Right lobe of liver (tissue), 6 donors: ENCODE results near the gene SPP2. TPM values are rescaled to one million over a fixed set of nuclear protein-coding genes. Genes with fewer than 3 reads are reported as not detected.

ENCODE experiments used
- ATAC-seq, 4 donors: fragments of 200-7000 bp; cut with Tn5 transposase; one replicate each; pipeline ENCODE4 v1.9.1; 2020; ENCODE audit warnings: mild to moderate bottlenecking in 4 of 4, moderate library complexity in 4 of 4
- DNase-seq, 3 donors: peaks; one replicate each; pipeline ENCODE4 v3.0.0-alpha.2; 2020
- H3K27ac ChIP-seq, 3 donors: fragments of 200-600 bp; one replicate each; pipeline ENCODE4 v1.8.0; 2022
- H3K27me3 ChIP-seq, 2 donors: fragments of 200-600 bp; one replicate each; pipeline ENCODE4 v1.8.0; 2022
- H3K36me3 ChIP-seq, 4 donors: fragments of 200-600 bp; sonication (generic) in 1 of 4; one replicate each; pipeline versions ENCODE4 v1.5.1 to v1.8.0; 2017 to 2022; ENCODE audit warnings: control low read depth in 1 of 4
- H3K4me1 ChIP-seq, 4 donors: fragments of 200-600 bp; sonication (generic) in 1 of 4; one replicate each; pipeline versions ENCODE4 v1.5.1 to v1.8.0; 2017 to 2022; ENCODE audit warnings: control low read depth in 1 of 4
- H3K4me3 ChIP-seq, 3 donors: fragments of 200-600 bp; one replicate each; pipeline ENCODE4 v1.8.0; 2022
- H3K9me3 ChIP-seq, 4 donors: fragments of 200-600 bp; sonication (generic) in 1 of 4; one replicate each; pipeline versions ENCODE4 v1.5.1 to v1.8.0; 2017 to 2022; ENCODE audit warnings: control low read depth in 1 of 4
- CTCF ChIP-seq, 4 donors: fragments of 200-600 bp in 3 of 4; fragments of 450-650 bp in 1 of 4; IDR thresholded peaks; one replicate each; pipeline versions ENCODE4 v1.5.1 to v1.8.0; 2016 to 2022; ENCODE audit warnings: antibody characterized with exemption in 4 of 4, mild to moderate bottlenecking in 2 of 4
- POLR2A ChIP-seq: fragments of 450-650 bp; IDR thresholded peaks from one replicate; pipeline ENCODE4 v1.6.1; 2017; ENCODE audit warnings: antibody characterized with exemption, mild to moderate bottlenecking
- WGBS: methylation state at CpG from one replicate; pipeline ENCODE4 v1.1.6; 2018; ENCODE audit warnings: low coverage, low lambda C conversion rate; ENCODE audit not compliant: insufficient coverage; ENCODE audit errors: missing lambda C conversion rate; 5-methylcytosine and 5-hydroxymethylcytosine counted together
- intact Hi-C, 2 donors: fragments of 100-400 bp; cut with DNase I; formaldehyde crosslinking; loops; one replicate each; pipeline versions ENCODE4 v1.11.2 to v1.14.1; 2022
- total RNA-seq, 6 experiments: library from RNA; depleted of rRNA in 2 of 6; stranded (reverse); fragments of >200 nt in 2 of 6; fragmentation: NEBNext Ultra II Directional in 3 of 6; extraction: Animal tissue kit (Norgen Biotek cat#: 25700) in 3 of 6; gene quantifications; one replicate each; pipeline versions ENCODE4 v1.1.0 to v1.2.4, GENCODE V29; 2016 to 2023
- donor health status: DM: no; HTN: yes; CAD: no.
- donor health status: DM: no; HTN: no; CAD: no.
- donor health status: DM: no; HTN: no; CAD: no.
- donor health status: DM: no; HTN: yes; CAD: no.
- donor health status: DM: no; HTN: yes; CAD: no.

Gene SPP2
- total RNA-seq, 6 experiments from 2014 or later = 31.9 to 177 (median 70.2) TPM

- TF ChIP-seq POLR2A (no peak), CTCF (IDR thresholded peaks at IDR 0.05) (peak in 1 of 4 donors; percentile 10)
- no peaks in the 10 kb centered on the region for H3K36me3 ChIP-seq
- no peaks in the 10 kb centered on the region for H3K9me3 ChIP-seq
- intact Hi-C loops = no loop called here
- H3K27me3 ChIP-seq = no peaks in the 10 kb centered on the region
- peak in 3 of 4 donors; percentile 40 to 59 (median 52) for ATAC-seq
- H3K4me1 ChIP-seq = peaks cover 0 to 38% (median 5%) of the 10 kb centered on the region in 4 donors
- 76% methylated on average over 4 of the region's 4 CpGs for whole genome bisulfite sequencing
- DNase-seq = no peak
- H3K27ac ChIP-seq = no peak overlapping the region
- H3K4me3 ChIP-seq = no peak overlapping the region
Observed at GRCh38 chr2:234058881-234059280, 8.4 kb downstream of the SPP2 start.

GRCh38 chr2:234060236-234060635 lies 9.7 kb downstream of the SPP2 start:
- Histone ChIP-seq H3K9me3 (no peaks in the 10 kb centered on the region), H3K27me3 (no peaks in the 10 kb centered on the region), H3K4me1 (peaks cover 0 to 38% (median 5%) of the 10 kb centered on the region in 4 donors), H3K27ac (no peak overlapping the region), H3K36me3 (no peaks in the 10 kb centered on the region), H3K4me3 (no peak overlapping the region)
- TF ChIP-seq CTCF (IDR thresholded peaks at IDR 0.05) (no peak), POLR2A (no peak)
- no peak for DNase-seq
- intact Hi-C loops = no loop called here
- no peak for ATAC-seq
- WGBS = 83% methylated on average over 8 of the region's 8 CpGs

GRCh38 chr2:234061624-234062257 lies 11.2 kb downstream of the SPP2 start:
- no peak for TF ChIP-seq CTCF (IDR thresholded peaks at IDR 0.05)
- no peak for TF ChIP-seq POLR2A
- 56% methylated on average over 6 of the region's 6 CpGs for WGBS
- Histone ChIP-seq H3K27me3 (no peaks in the 10 kb centered on the region), H3K36me3 (peaks cover 0 to 8% (median 0%) of the 10 kb centered on the region in 4 donors), H3K27ac (peak overlapping the region in 1 of 3 donors; percentile 45), H3K9me3 (no peaks in the 10 kb centered on the region), H3K4me1 (peaks cover 0 to 38% (median 5%) of the 10 kb centered on the region in 4 donors), H3K4me3 (no peak overlapping the region)
- DNase-seq (no peak), ATAC-seq (peak; percentile 65 to 87 (median 70))
- intact Hi-C loops = no loop called here

- no peak for ATAC-seq
Observed at GRCh38 chr2:234066587-234066986, 16.1 kb downstream of the SPP2 start.

More at GRCh38 chr2:234066587-234066986, 16.1 kb downstream of the SPP2 start:
- H3K9me3 ChIP-seq = no peaks in the 10 kb centered on the region
- H3K4me1 ChIP-seq = peaks cover 0 to 16% (median 2%) of the 10 kb centered on the region in 4 donors
- intact Hi-C loops = no loop called here
- peaks cover 0 to 25% (median 3%) of the 10 kb centered on the region in 4 donors for H3K36me3 ChIP-seq
- no peak for DNase-seq
- no peak overlapping the region for H3K27ac ChIP-seq
- no peak overlapping the region for H3K4me3 ChIP-seq
- no peak for TF ChIP-seq CTCF (IDR thresholded peaks at IDR 0.05)
- no peak for TF ChIP-seq POLR2A
- H3K27me3 ChIP-seq = no peaks in the 10 kb centered on the region
- WGBS = 89% methylated on average over 2 of the region's 2 CpGs
